Heart left ventricle (tissue), 13 donors: ENCODE data around the gene EZH1.
"Not testable (repeated sequence)": the region's sequence is repeated elsewhere in the genome, so short reads cannot be mapped to it uniquely, and the experiment has no call there.

Source experiments
- CTCF ChIP-seq, 12 donors: fragments of 200-600 bp; sonication (generic) in 4 of 12; IDR thresholded peaks; one replicate each; pipeline versions ENCODE4 v1.5.0 to v1.8.0; 2018 to 2022; ENCODE audit warnings: antibody characterized with exemption in 12 of 12, mild to moderate bottlenecking in 5 of 12
- POLR2A ChIP-seq, 2 donors: fragments of 450-650 bp; IDR thresholded peaks; one replicate each; pipeline ENCODE4 v1.6.1; 2017; ENCODE audit warnings: antibody characterized with exemption in 2 of 2, mild to moderate bottlenecking in 2 of 2, moderate library complexity in 2 of 2
- donor health status: ischemic (EF 13 %, LVEDD 7.1; RV severe dilation, severe dysfunction).
- donor health status: DM: no; HTN: yes; CAD: no.
- donor health status: DM: no; HTN: no; CAD: no.
- donor health status: ischemic (EF 25% LVEDD 6.9; RV normal size, moderate dysfunction).
- donor health status: ischemic (EF 25% LVEDD 5.7; RV mildly dilated, moderate dysfunction).
- donor health status: ischemic (EF 35%, LVEDD 5.7; RV mildly dilated, moderate dysfunction).
- donor health status: nonischemic (EF 11% LVEDD 7.7; RV severe dilation, severe dysfunction).
- donor health status: DM: yes; HTN: yes; CAD: no.
- donor health status: PGD.
- donor health status: ischemic (EF 29% LVEDD 5.4; RV normal size, mild dysfunction).
- donor health status: nonischemic (EF 23%, LVEDD 6.1; RV moderate dilation, normal function).

- TF ChIP-seq CTCF, POLR2A (IDR thresholded peaks at IDR 0.05): not testable (repeated sequence)
These were observed 25.1 kb upstream of the EZH1 start for GRCh38 chr17:42769964-42770363.
